Thoracic aorta (tissue), 2 donors: ENCODE measurements around the gene RBM41. TPM values are rescaled to one million over a fixed set of nuclear protein-coding genes. Genes with fewer than 3 reads are reported as not detected.

Experiments used
- ATAC-seq: fragments of 150-250 bp; one replicate; pipeline ENCODE4 v1.8.0; 2017; ENCODE audit warnings: low read depth; ENCODE audit not compliant: insufficient number of reproducible peaks, low FRiP score
- DNase-seq: peaks from one replicate; pipeline ENCODE4 v3.0.0-alpha.2; 2020; ENCODE audit warnings: low spot score
- H3K27ac ChIP-seq, 2 donors: fragments of 200-600 bp; sonication (generic); 1 replicate in 1 of 2; 2 replicates in 1 of 2; pipeline ENCODE4 v1.5.1; 2016; ENCODE audit warnings: mild to moderate bottlenecking in 2 of 2, moderate library complexity in 2 of 2
- H3K27me3 ChIP-seq: fragments of 200-600 bp; sonication (generic); replicated peaks from 2 replicates; pipeline ENCODE4 v1.6.0; 2016; ENCODE audit warnings: mild to moderate bottlenecking; ENCODE audit not compliant: insufficient read depth
- H3K36me3 ChIP-seq: fragments of 200-600 bp; sonication (generic); one replicate; pipeline ENCODE4 v1.5.1; 2016
- H3K4me1 ChIP-seq, 2 donors: fragments of 200-600 bp; sonication (generic); 1 replicate in 1 of 2; 2 replicates in 1 of 2; pipeline versions ENCODE4 v1.5.1 to v1.6.0; 2016; ENCODE audit warnings: low read depth in 2 of 2, mild to moderate bottlenecking in 1 of 2; ENCODE audit not compliant: control insufficient read depth in 1 of 2
- H3K4me3 ChIP-seq: fragments of 200-600 bp; sonication (generic); 2 replicates; pipeline ENCODE4 v1.5.1; 2016; ENCODE audit warnings: mild to moderate bottlenecking
- H3K9me3 ChIP-seq: fragments of 200-600 bp; sonication (generic); 2 replicates; pipeline ENCODE4 v1.5.1; 2016
- total RNA-seq, 2 donors: library from RNA; depleted of rRNA; stranded (reverse); fragments of >200 nt; gene quantifications; one replicate each; pipeline versions ENCODE4 v1.1.0 to v1.2.3, GENCODE V29; 2016
- TF ChIP-seq, protein P1 (sequence below): fragments of 200-600 bp; sonication (generic); IDR thresholded peaks from one replicate; pipeline ENCODE4 v1.5.1; 2019; ENCODE audit warnings: antibody characterized with exemption

Gene RBM41
- total RNA-seq, 2 donors from 2014 or later, result 17.2 to 19.4 TPM

- Histone ChIP-seq H3K9me3 (no peaks in the 10 kb centered on the region), H3K27ac (no peak overlapping the region), H3K27me3 (no peaks in the 10 kb centered on the region), H3K36me3 (no peaks in the 10 kb centered on the region), H3K4me3 (no peak overlapping the region), H3K4me1 (no peaks in the 10 kb centered on the region)
- TF ChIP-seq, protein P1, sequence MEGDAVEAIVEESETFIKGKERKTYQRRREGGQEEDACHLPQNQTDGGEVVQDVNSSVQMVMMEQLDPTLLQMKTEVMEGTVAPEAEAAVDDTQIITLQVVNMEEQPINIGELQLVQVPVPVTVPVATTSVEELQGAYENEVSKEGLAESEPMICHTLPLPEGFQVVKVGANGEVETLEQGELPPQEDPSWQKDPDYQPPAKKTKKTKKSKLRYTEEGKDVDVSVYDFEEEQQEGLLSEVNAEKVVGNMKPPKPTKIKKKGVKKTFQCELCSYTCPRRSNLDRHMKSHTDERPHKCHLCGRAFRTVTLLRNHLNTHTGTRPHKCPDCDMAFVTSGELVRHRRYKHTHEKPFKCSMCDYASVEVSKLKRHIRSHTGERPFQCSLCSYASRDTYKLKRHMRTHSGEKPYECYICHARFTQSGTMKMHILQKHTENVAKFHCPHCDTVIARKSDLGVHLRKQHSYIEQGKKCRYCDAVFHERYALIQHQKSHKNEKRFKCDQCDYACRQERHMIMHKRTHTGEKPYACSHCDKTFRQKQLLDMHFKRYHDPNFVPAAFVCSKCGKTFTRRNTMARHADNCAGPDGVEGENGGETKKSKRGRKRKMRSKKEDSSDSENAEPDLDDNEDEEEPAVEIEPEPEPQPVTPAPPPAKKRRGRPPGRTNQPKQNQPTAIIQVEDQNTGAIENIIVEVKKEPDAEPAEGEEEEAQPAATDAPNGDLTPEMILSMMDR, result no peak
- ATAC-seq (no peak), DNase-seq (no peak)
Observed at GRCh38 chrX:107154787-107155620, 36.4 kb upstream of the RBM41 start.

DNA sequence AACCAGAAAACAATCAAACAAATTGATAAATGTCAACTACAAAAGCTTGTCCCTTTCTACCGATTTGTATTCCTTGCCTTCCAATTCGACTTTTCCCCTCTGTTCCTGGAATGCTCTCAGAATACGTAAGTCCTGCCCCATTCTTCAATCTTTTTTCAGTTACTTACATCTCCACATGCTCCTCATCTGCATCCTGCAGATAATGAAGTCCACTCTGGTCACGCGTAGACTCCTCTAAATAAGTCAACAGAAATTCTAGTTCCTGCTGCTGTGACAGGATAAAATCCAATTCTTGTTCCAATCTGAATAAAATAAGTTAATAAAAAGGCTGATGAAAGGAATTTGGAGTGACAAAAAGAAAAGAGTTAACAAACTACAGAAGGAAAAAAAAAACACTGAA lies 34.4 kb upstream of the RBM41 start:
- H3K4me3 ChIP-seq, result no peak overlapping the region
- H3K27me3 ChIP-seq, result no peaks in the 10 kb centered on the region
- TF ChIP-seq, protein P1, result no peak
- no peak overlapping the region for H3K27ac ChIP-seq
- H3K4me1 ChIP-seq, result no peaks in the 10 kb centered on the region
- no peaks in the 10 kb centered on the region for H3K36me3 ChIP-seq
- no peak for DNase-seq
- H3K9me3 ChIP-seq, result no peaks in the 10 kb centered on the region
- ATAC-seq, result no peak

GRCh38 chrX:107146670-107147069 lies 28.0 kb upstream of the RBM41 start:
- H3K4me3 ChIP-seq, result no peak overlapping the region
- TF ChIP-seq, protein P1, result no peak
- no peak overlapping the region for H3K27ac ChIP-seq
- no peak for ATAC-seq
- no peak for DNase-seq
- H3K4me1 ChIP-seq, result no peaks in the 10 kb centered on the region
- no peaks in the 10 kb centered on the region for H3K9me3 ChIP-seq
- H3K36me3 ChIP-seq, result no peaks in the 10 kb centered on the region
- no peaks in the 10 kb centered on the region for H3K27me3 ChIP-seq

- Histone ChIP-seq H3K27ac (no peak overlapping the region), H3K9me3 (no peaks in the 10 kb centered on the region), H3K4me3 (no peak overlapping the region), H3K27me3 (no peaks in the 10 kb centered on the region), H3K4me1 (no peaks in the 10 kb centered on the region), H3K36me3 (no peaks in the 10 kb centered on the region)
- no peak for DNase-seq
- no peak for ATAC-seq
- TF ChIP-seq, protein P1, result no peak
Observed at GRCh38 chrX:107135965-107136307, 17.3 kb upstream of the RBM41 start.

- H3K36me3 ChIP-seq, result no peaks in the 10 kb centered on the region
- no peaks in the 10 kb centered on the region for H3K27me3 ChIP-seq
- H3K27ac ChIP-seq, result no peak overlapping the region
- no peaks in the 10 kb centered on the region for H3K4me1 ChIP-seq
- DNase-seq (no peak), ATAC-seq (no peak)
- no peaks in the 10 kb centered on the region for H3K9me3 ChIP-seq
- TF ChIP-seq, protein P1, result no peak
- no peak overlapping the region for H3K4me3 ChIP-seq
Observed at GRCh38 chrX:107135049-107135964, 16.7 kb upstream of the RBM41 start.
